OCI-LY1 (cell line): ENCODE data around the gene ARF1.

ENCODE experiments used
- EZH2 ChIP-seq: fragments of 200-600 bp; sonication (generic), shearing (Covaris generic); IDR thresholded peaks from 2 replicates; pipeline ENCODE4 v1.8.0; 2017; ENCODE audit warnings: borderline replicate concordance, mixed run types, mild to moderate bottlenecking, antibody characterized with exemption, low read length, moderate library complexity, mixed read lengths
- TF ChIP-seq, protein P1 (sequence below): fragments of 200-600 bp; sonication (generic), shearing (Covaris generic); IDR thresholded peaks from 2 replicates; pipeline ENCODE4 v1.5.1; 2017; ENCODE audit warnings: mild to moderate bottlenecking, antibody characterized with exemption, low read length, moderate library complexity, mixed read lengths

DNA sequence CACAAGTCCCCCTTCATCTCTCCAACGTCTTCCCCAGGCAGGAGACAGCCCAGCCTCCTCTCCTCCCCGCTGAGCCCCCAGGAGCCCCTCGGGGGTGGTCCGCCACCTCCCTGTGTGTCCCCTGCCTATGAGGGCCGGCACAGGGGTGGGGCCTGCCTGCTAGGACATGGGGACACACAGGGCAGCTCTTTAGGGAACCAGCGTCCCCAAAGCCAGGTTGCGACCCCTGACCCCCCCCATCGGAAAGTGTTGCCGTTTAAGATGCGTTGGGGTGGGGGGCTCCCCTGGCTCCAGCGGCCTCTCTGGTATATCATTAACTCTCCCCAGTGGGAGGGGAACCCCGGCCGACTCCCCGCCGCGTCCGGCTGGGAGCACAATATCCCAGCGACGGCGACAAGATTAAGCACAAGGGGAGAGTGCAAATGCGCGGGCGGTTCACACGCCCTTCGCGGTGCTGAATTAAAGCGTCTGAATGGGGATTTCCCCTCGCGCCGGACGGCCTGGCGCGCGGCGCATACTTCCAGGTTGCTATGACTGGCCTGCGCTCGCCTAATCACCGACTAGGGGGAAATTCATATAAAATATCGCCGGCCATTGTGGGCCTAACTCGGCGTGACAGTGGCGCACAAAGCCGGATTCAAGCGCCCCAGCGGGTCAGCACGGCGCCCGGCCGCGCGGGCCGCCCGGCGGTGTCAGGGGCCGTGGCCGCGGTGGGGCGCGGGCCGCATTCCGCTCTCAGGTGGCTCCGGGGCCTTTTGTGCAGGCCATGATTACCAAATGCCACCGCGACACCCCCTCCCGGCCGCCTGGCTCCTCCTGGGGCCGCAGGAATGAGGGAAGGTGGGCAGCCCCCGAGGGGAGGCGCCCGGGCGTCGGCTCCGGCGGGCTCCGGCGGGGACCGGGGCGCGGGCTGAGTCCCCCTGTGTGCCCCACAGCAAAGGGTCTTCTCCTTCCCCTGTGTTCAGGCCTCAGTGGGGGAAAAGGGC is 44.8 kb upstream of the ARF1 start:
- TF ChIP-seq, protein P1, sequence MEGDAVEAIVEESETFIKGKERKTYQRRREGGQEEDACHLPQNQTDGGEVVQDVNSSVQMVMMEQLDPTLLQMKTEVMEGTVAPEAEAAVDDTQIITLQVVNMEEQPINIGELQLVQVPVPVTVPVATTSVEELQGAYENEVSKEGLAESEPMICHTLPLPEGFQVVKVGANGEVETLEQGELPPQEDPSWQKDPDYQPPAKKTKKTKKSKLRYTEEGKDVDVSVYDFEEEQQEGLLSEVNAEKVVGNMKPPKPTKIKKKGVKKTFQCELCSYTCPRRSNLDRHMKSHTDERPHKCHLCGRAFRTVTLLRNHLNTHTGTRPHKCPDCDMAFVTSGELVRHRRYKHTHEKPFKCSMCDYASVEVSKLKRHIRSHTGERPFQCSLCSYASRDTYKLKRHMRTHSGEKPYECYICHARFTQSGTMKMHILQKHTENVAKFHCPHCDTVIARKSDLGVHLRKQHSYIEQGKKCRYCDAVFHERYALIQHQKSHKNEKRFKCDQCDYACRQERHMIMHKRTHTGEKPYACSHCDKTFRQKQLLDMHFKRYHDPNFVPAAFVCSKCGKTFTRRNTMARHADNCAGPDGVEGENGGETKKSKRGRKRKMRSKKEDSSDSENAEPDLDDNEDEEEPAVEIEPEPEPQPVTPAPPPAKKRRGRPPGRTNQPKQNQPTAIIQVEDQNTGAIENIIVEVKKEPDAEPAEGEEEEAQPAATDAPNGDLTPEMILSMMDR: no peak
- TF ChIP-seq EZH2: no peak
